HepG2 (cell line): ENCODE data around the gene RGL3. TPM values are rescaled to one million over a fixed set of nuclear protein-coding genes. Genes with fewer than 3 reads are reported as not detected.

Experiments
- AGO1 ChIP-seq: fragments of 200-400 bp; formaldehyde crosslinking; IDR thresholded peaks from 2 replicates; pipeline ENCODE4 v1.6.1; 2017; ENCODE audit warnings: mild to moderate bottlenecking, low read depth, low read length, moderate library complexity; ENCODE audit not compliant: poor library complexity, severe bottlenecking
- MLLT10 ChIP-seq: sonication (generic); formaldehyde crosslinking; IDR thresholded peaks from 2 replicates; pipeline ENCODE4 v1.4.0; 2020; ENCODE audit warnings: missing genetic modification reagents
- NAIF1 ChIP-seq: sonication (generic); formaldehyde crosslinking; IDR thresholded peaks from 2 replicates; pipeline ENCODE4 v1.5.0; 2020; ENCODE audit warnings: mild to moderate bottlenecking, missing genetic modification reagents, borderline replicate concordance
- NCOA5 ChIP-seq: sonication (generic); formaldehyde crosslinking; IDR thresholded peaks from 2 replicates; pipeline ENCODE4 v1.4.0; 2020; ENCODE audit warnings: missing genetic modification reagents
- SMAD1 ChIP-seq: sonication (generic); formaldehyde crosslinking; IDR thresholded peaks from 2 replicates; pipeline ENCODE4 v1.4.0; 2020; ENCODE audit warnings: missing genetic modification reagents, low read depth, mild to moderate bottlenecking, borderline replicate concordance
- SNAI1 ChIP-seq: sonication (generic); formaldehyde crosslinking; IDR thresholded peaks from 2 replicates; pipeline ENCODE4 v1.5.0; 2020; ENCODE audit warnings: mild to moderate bottlenecking, missing genetic modification reagents, borderline replicate concordance
- SNRNP70 ChIP-seq: fragments of 200-400 bp; formaldehyde crosslinking; IDR thresholded peaks from 2 replicates; pipeline ENCODE4 v1.6.1; 2017; ENCODE audit warnings: mild to moderate bottlenecking, low read depth, low read length, moderate library complexity
- TIGD3 ChIP-seq: sonication (generic); formaldehyde crosslinking; IDR thresholded peaks from 2 replicates; pipeline ENCODE4 v1.5.1; 2020; ENCODE audit warnings: mild to moderate bottlenecking, missing genetic modification reagents, borderline replicate concordance
- U2AF2 ChIP-seq: fragments of 200-400 bp; formaldehyde crosslinking; IDR thresholded peaks from 2 replicates; pipeline ENCODE4 v1.6.1; 2017; ENCODE audit warnings: low read depth, mild to moderate bottlenecking, low read length
- ZIK1 ChIP-seq: sonication (generic); formaldehyde crosslinking; IDR thresholded peaks from 2 replicates; pipeline ENCODE4 v1.5.0; 2020; ENCODE audit warnings: mild to moderate bottlenecking, low read depth, missing genetic modification reagents, borderline replicate concordance
- ZNF496 ChIP-seq: sonication (generic); formaldehyde crosslinking; IDR thresholded peaks from 2 replicates; pipeline ENCODE4 v1.8.1; 2023; ENCODE audit warnings: mild to moderate bottlenecking, moderate library complexity, missing genetic modification reagents; ENCODE audit not compliant: insufficient replicate concordance
- ZNF512B ChIP-seq: sonication (generic); formaldehyde crosslinking; IDR thresholded peaks from 2 replicates; pipeline ENCODE4 v1.5.1; 2020; ENCODE audit warnings: missing genetic modification reagents, mild to moderate bottlenecking, borderline replicate concordance
- ZNF747 ChIP-seq: sonication (generic); formaldehyde crosslinking; IDR thresholded peaks from 2 replicates; pipeline ENCODE4 v1.8.1; 2023; ENCODE audit warnings: missing genetic modification reagents, mild to moderate bottlenecking, borderline replicate concordance
- ZNF841 ChIP-seq: sonication (generic); formaldehyde crosslinking; IDR thresholded peaks from 2 replicates; pipeline ENCODE4 v1.8.1; 2023; ENCODE audit warnings: missing genetic modification reagents, borderline replicate concordance
- polyA plus RNA-seq, 8 experiments: library from polyadenylated mRNA; depleted of rRNA in 3 of 8; stranded (reverse) in 7 of 8; unstranded in 1 of 8; fragments of >200 nt; fragmentation: Illumina TruSeq in 4 of 8; extraction: Trizol in 4 of 8; gene quantifications; 2 replicates each; pipeline versions ENCODE4 v1.2.1 to v1.2.3, GENCODE V29; 2011 to 2016; ENCODE audit warnings: low read depth in 4 of 8, missing spikeins in 1 of 8, mixed read lengths in 1 of 8; ENCODE audit not compliant: insufficient read depth in 1 of 8
- total RNA-seq, 5 experiments: library from RNA; depleted of rRNA; stranded (reverse); fragments of >200 nt; fragmentation: Illumina TruSeq; extraction: Trizol; gene quantifications; 2 replicates each; pipeline ENCODE4 v1.2.3, GENCODE V29; 2016; ENCODE audit warnings: low read depth in 1 of 5
- TF ChIP-seq, protein P1 (sequence below): sonication (generic); formaldehyde crosslinking; IDR thresholded peaks from 2 replicates; pipeline ENCODE4 v1.4.0; 2020; ENCODE audit warnings: missing genetic modification reagents, borderline replicate concordance
- TF ChIP-seq, protein P2 (sequence below): IDR thresholded peaks from 2 replicates; pipeline ENCODE4 v1.6.1; 2016
- TF ChIP-seq, protein P3 (sequence below): sonication (generic); formaldehyde crosslinking; IDR thresholded peaks from 2 replicates; pipeline ENCODE4 v1.9.0; 2022; ENCODE audit warnings: low read depth, missing genetic modification reagents

The RGL3 gene
- total and polyA plus RNA-seq, 2 of the 13 experiments (the other 11 are each of a cell fraction or from before 2014, with no cell fraction given) = 4.2 to 7.6 TPM

DNA sequence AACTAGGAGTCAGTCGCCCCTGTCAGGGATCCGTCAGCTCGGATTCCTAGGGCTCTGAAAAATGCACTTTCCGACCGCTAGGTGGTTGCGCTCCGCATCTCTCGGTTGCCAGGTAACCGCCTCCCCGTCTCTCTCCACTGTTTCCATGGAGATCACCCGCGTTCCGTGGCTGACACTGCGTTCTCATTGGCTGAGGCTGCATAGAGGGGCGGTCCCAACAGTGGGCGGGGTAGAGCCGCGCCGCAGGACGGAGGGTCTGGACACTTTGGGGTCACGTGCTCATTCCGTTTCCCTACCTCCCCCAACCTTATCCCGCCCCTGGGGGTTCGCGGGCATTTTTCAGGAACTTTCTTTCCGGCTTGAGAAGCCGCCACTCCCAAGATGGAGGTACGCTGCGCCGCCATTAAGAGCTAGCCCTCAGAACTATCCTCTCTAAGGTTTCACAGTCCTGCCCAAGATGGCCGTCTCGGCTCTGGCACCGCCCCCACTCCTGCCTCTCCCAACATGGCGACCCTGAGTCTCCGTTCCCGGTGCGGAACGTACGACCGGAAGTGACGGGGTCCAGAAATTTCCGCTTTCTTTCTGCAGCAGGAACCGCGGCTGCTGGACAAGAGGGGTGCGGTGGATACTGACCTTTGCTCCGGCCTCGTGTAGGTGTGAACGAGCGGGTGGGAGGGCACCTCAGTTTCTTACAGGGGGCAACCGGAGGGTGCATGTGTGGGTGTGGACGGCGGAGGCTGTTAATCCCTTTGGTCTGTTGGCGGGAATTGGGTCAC lies 16.1 kb upstream of the RGL3 start, which contains the start of the genes ODAD3 and PRKCSH (continued):
- TF ChIP-seq TIGD3 (0 out of 2 replicates have a peak, but pooled peaks have one; percentile 28), MLLT10 (no peak), NAIF1 (0 out of 2 replicates have a peak, but pooled peaks have one; percentile 15), ZNF841 (no peak), ZNF496 (no peak), NCOA5 (CRISPR knock-in tag) (no peak), AGO1 (no peak), SMAD1 (CRISPR knock-in tag) (0 out of 2 replicates have a peak, but pooled peaks have one; percentile 22), ZNF747 (no peak; the same call in 1 of the 2 replicates), U2AF2 (no peak), SNRNP70 (no peak), ZIK1 (no peak), SNAI1 (CRISPR knock-in tag) (no peak), ZNF512B (CRISPR knock-in tag) (no peak)
- TF ChIP-seq, protein P1, sequence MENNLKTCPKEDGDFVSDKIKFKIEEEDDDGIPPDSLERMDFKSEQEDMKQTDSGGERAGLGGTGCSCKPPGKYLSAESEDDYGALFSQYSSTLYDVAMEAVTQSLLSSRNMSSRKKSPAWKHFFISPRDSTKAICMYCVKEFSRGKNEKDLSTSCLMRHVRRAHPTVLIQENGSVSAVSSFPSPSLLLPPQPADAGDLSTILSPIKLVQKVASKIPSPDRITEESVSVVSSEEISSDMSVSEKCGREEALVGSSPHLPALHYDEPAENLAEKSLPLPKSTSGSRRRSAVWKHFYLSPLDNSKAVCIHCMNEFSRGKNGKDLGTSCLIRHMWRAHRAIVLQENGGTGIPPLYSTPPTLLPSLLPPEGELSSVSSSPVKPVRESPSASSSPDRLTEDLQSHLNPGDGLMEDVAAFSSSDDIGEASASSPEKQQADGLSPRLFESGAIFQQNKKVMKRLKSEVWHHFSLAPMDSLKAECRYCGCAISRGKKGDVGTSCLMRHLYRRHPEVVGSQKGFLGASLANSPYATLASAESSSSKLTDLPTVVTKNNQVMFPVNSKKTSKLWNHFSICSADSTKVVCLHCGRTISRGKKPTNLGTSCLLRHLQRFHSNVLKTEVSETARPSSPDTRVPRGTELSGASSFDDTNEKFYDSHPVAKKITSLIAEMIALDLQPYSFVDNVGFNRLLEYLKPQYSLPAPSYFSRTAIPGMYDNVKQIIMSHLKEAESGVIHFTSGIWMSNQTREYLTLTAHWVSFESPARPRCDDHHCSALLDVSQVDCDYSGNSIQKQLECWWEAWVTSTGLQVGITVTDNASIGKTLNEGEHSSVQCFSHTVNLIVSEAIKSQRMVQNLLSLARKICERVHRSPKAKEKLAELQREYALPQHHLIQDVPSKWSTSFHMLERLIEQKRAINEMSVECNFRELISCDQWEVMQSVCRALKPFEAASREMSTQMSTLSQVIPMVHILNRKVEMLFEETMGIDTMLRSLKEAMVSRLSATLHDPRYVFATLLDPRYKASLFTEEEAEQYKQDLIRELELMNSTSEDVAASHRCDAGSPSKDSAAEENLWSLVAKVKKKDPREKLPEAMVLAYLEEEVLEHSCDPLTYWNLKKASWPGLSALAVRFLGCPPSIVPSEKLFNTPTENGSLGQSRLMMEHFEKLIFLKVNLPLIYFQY (CRISPR knock-in tag) = no peak
- TF ChIP-seq, protein P2, sequence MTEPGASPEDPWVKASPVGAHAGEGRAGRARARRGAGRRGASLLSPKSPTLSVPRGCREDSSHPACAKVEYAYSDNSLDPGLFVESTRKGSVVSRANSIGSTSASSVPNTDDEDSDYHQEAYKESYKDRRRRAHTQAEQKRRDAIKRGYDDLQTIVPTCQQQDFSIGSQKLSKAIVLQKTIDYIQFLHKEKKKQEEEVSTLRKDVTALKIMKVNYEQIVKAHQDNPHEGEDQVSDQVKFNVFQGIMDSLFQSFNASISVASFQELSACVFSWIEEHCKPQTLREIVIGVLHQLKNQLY (CRISPR knock-in tag) = peak; percentile 28; the same call in 1 of the 2 replicates
- TF ChIP-seq, protein P3, sequence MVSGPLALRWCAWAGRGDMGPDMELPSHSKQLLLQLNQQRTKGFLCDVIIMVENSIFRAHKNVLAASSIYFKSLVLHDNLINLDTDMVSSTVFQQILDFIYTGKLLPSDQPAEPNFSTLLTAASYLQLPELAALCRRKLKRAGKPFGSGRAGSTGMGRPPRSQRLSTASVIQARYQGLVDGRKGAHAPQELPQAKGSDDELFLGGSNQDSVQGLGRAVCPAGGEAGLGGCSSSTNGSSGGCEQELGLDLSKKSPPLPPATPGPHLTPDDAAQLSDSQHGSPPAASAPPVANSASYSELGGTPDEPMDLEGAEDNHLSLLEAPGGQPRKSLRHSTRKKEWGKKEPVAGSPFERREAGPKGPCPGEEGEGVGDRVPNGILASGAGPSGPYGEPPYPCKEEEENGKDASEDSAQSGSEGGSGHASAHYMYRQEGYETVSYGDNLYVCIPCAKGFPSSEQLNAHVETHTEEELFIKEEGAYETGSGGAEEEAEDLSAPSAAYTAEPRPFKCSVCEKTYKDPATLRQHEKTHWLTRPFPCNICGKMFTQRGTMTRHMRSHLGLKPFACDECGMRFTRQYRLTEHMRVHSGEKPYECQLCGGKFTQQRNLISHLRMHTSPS (CRISPR knock-in tag) = no peak
